Skin of body (tissue), 2 donors: ENCODE measurements around the gene ABCG2. TPM values are rescaled to one million over a fixed set of nuclear protein-coding genes. Genes with fewer than 3 reads are reported as not detected.
"Not testable (repeated sequence)": the region's sequence is repeated elsewhere in the genome, so short reads cannot be mapped to it uniquely, and the experiment has no call there.

Experiments used
- DNase-seq: peaks from one replicate; lab custom pipeline; 2025; lab: John Stamatoyannopoulos, UW
- total RNA-seq: library from RNA; depleted of rRNA; stranded (reverse); fragments of >200 nt; gene quantifications from one replicate; pipeline ENCODE4 v1.2.3, GENCODE V29; 2014

Gene ABCG2
- total RNA-seq, 1 donor from 2014 or later = 7.0 TPM

DNA sequence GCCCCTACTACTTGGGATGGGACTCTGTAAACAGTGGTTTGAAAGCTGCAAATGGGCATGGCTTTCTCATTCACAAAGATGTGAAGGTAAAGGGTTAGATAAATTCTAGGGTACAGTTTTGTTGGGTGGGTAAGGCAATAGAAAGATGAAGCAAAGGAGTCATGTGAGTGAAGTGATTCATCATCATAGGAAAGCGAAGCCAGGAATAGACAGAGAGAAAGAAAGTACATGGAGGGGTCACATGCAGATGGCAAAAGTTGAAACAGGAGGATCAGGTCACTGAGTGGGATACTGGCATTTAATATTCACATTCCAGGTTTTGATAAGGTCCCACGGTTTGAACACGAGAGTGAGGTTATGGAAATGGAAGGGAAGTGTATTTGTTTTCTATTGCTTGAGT, 8.2 kb upstream of the ABCG2 start:
- no peak for DNase-seq

DNA sequence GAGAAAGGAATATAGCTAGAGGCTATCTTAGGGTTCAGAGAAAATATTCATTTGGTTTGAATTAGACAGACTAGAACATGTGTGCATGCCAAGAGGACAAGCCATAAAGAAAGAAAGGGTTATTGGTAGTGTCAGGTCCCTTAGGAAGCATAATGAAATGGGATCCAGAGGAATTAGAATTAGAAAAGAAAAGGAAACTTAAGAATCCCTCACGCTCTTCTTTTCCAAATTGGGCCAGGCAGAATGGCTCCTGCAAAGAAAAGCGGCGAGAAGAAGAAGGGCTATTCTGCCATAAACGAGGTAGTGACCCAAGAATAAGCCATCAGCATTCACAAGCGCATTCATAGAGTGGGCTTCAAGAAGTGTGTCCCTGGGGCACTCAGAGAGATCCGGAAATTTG, 4.9 kb upstream of the ABCG2 start:
- DNase-seq = no peak

DNA sequence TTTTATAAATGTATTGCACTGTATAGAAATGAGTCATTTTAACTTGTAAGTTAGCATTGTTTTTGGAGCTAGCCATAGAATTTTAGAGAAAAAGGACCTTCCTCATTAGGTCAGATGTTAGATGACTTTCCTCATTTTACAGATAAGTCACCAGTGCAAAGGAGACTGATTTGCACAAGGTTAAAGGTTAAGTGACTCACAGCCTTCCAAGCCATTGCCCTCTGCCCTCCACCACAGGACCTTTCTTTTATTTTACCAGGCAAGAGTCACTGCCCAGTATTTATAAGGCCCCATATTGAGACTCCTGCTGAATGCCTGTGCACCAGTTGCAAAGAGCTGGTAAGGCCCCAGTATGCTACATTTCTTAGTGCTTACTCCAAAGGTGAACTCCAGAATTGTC, 4.2 kb upstream of the ABCG2 start:
- no peak for DNase-seq

- DNase-seq = no peak
These were observed 838 bp upstream of the ABCG2 start for GRCh38 chr4:88159229-88159725.

DNA sequence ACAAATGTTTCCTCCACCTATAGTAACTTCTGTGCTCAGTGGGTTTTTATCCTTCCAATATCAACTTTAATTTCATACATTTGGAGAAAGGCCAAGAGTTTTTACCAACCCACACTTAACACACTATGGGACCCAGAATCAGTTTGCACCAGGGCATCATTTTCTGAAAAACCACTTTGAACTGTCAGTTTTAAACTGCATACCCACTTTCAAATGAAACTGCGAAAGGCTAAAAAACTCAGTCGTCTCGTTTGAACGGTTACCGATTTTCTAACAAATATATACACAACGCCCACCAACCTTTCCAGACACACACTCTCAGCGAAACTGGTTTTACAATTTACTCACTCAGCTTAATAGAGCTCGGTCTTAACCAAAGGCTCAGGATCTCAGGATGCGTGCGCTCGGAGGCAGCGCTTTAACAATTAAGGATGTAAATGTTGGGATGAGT, 376 bp downstream of the ABCG2 start:
- peak; percentile 8 for DNase-seq

DNA sequence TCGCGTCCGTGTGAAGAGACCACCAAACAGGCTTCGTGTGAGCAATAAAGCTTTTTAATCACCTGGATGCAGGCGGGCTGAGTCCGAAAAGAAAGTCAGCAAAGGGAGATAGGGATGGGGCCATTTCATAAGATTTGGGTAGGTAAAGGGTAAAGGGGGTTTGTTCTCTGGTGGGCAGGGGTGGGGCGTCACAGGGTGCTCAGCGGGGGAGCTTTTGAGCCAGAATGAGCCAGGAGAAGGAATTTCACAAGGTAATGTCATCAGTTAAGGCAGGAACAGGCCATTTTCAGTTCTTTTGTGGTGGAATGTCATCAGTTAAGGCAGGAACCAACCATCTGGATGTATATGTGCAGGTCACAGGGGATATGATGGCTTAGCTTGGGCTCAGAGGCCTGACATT, 6.1 kb downstream of the ABCG2 start:
- DNase-seq = not testable (repeated sequence)

DNA sequence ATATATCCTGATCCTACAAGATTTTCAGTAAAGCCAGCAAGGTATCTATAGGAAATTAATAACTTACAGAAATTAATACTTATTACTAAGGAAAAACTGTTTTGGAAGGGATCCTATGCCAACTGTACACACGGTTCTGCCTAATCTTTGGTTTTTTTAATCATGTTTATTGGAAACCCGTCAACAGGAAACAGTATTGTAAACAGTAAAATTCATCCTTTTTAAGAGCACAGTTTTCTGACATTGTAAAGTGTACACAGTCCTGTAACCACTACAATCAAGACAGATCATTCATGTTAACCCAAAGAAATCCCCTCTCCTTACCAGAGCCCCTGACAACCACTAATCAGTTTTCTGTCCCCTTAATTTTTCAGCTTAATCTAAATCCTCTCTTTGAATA, 9.9 kb downstream of the ABCG2 start:
- no peak for DNase-seq

DNA sequence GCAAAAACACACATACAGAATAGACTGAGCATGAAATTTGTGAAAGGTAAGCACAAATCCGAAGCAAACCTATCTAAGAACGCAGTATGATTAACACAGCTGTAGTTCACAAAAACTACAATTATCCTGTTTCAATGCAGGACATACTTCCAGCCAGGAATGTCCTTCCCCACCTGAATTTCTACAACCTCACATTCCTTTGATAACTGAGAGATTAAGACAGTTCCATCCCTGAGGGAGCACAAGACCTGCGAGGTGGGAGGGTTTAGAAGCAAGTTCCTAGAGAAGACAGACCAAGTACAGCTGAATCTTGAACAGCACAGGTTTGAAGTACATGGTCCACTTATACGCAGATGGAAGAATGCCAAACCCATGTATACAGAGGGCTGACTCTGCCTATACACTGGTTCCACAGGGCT, 10.6 kb downstream of the ABCG2 start:
- DNase-seq = no peak

- DNase-seq = no peak
These were observed 11.5 kb downstream of the ABCG2 start for GRCh38 chr4:88146891-88147290.

GRCh38 chr4:88144866-88145300, 13.6 kb downstream of the ABCG2 start:
- DNase-seq = peak; percentile 3

- DNase-seq = no peak
These were observed 14.4 kb downstream of the ABCG2 start for GRCh38 chr4:88144048-88144447.

GRCh38 chr4:88143504-88143903, 14.9 kb downstream of the ABCG2 start:
- DNase-seq = no peak

DNA sequence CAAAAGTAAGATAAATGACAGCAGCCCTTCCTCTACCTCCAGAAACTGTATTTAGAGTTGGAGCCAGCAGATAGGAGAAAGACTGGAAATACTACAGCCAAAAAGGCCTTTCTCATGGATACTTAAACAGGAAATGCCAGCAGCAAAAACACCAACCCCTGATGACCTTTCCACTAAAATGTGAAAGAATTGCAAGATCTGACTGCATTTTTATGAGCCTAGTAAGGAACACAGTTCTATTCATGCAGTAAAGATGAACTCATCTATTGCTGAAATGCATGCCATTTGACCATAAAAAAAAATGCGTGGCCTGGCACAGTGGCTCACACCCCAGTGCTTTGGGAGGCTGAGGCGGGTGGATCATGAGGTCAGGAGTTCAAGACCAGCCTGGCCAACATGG, 19.9 kb downstream of the ABCG2 start:
- DNase-seq = no peak

- no peak for DNase-seq
These were observed 21.3 kb downstream of the ABCG2 start for GRCh38 chr4:88137112-88137511.

- DNase-seq = no peak
These were observed 22.2 kb downstream of the ABCG2 start for GRCh38 chr4:88136249-88136648.

DNA sequence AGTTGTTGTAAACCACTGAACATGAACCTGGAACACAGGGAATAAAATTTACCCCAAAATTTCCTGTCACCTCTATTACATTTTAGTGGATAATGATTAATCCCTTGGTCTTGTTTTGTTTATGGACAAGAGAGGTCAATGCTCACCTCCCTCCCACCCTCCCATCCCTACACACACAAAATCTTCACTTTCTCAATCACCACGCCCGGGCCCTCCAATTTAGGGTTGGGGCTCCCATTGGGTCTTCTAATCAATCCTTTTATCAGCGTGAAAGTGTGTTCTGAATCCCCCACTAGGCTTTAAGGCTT, 23.1 kb downstream of the ABCG2 start:
- DNase-seq = no peak

GRCh38 chr4:88134536-88135355, 23.7 kb downstream of the ABCG2 start:
- DNase-seq = no peak

DNA sequence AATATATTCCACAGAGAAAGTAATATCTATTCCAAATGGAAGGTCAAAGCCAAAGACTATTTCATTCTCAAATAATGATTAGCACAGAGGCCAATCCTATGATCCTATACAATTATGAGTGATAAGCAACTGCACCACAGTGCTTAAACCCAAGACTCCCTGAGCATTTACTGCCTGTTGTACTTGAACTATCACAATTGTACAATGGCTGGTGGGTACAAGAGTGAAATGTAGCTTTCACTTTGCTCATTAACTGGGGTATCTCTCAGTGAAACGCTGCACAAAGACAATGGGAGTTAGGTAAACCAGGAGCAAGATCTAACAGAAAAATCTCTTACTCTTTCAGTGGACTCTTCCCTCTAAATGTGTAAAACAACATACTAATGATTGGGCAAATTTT, 24.3 kb downstream of the ABCG2 start:
- no peak for DNase-seq

DNA sequence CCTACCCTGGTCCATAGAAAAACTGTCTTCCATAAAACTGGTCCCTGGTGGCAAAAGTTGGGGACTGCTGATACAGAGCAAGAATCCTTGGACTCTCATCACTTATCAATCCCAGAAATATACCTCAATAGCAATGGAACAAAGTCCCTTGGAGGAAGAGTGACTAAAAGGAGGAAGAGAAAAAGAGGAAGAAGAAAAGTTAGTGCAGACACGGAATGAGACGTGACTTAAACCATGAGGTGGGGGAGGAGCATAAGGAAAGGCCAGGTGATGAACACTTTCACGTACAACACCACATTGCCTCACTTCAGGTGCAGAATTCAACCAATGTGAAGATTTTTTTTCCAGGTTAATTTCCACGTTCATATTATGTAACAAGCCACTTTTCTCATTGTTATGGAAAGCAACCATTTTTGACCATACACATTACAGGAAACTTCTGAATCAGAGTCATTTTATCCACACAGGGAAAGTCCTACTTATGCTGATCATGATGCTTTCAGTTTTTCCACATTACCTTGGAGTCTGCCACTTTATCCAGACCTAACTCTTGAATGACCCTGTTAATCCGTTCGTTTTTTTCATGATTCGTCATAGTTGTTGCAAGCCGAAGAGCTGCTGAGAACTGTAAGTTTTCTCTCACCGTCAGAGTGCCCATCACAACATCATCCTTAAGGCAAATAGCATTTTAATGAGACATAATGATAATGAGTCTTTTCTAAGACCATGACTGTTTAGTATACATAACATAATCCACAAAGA, 27.7 kb downstream of the ABCG2 start:
- DNase-seq = no peak

DNA sequence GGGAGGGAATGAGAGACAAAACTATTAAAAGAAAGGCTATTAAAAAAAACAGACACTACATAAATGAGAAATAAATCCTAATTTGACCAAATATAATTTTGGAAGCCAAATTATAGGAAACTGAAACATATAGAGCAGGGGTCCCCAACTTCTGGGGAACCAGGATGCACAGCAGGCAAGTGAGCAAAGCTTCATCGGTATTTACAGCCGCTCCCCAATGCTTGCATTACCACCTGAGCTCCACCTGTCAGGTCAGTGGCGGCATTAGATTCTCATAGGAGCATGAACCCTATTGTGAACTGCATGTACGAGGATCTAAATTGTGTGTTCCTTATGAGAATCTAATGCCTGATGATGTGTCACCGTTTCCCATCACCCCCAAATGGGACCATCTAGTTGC, 28.4 kb downstream of the ABCG2 start:
- DNase-seq = no peak

DNA sequence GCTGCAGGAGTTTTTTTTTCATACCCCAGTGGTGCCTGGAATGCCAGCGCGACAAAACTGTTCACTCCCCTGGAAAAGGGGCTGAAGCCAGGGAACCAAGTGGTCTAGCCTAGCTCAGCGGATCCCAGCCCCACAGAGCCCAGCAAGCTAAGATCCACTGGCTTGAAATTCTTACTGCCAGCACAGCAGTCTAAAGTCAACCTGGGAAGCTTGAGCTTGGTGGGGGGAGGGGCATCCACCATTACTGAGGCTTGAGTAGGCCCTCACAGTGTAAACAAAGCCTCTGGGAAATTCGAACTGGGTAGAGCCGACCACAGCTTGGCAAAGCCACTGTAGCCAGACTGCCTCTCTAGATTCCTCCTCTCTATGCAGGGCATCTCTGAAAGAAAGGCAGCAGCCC, 36.2 kb downstream of the ABCG2 start:
- not testable (repeated sequence) for DNase-seq

DNA sequence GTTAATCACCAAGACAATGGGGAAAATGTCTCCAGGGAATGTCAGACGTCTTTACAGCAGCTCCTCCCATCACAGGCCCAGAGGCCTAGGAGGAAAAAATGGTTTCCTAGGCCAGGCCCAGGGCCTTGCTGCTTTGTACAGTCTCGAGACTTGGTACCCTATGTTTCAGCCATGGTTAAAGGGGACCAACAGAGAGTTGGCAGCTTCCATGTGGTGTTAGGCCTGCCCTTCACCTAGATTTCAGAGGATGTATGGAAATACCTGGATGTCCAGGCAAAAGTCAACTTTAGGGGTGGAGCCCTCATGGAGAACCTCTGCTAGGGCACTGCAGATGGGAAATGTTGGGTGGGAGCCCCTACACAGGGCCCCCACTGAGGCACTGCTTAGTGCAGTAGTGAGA, 38.5 kb downstream of the ABCG2 start:
- no peak for DNase-seq

DNA sequence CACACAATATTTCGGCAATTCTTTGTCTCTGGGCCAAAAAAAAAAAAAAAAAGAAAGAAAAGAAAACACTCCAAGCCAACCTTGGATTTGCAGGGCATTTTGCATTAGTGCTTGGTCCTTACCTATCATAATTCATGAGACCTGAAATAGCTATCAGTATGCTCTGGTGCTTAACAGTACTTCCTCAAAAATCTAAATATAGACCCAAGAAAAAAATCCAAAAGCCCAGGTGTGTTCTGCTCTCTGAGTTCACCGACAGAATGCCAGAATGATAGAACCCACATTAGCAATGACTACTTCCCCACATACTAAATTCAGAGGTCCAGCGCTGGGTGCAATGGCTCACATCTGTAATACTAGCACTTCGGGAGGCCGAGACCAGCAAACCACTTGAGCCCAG, 42.9 kb downstream of the ABCG2 start:
- no peak for DNase-seq
